ENCODE measurements around the gene FBXO9. TPM values are rescaled to one million over a fixed set of nuclear protein-coding genes. Genes with fewer than 3 reads are reported as not detected.

Gene FBXO9
- polyA plus RNA-seq, 2 of the 4 experiments (the other 2 are of a cell fraction): 32.1 to 67.6 TPM

DNA sequence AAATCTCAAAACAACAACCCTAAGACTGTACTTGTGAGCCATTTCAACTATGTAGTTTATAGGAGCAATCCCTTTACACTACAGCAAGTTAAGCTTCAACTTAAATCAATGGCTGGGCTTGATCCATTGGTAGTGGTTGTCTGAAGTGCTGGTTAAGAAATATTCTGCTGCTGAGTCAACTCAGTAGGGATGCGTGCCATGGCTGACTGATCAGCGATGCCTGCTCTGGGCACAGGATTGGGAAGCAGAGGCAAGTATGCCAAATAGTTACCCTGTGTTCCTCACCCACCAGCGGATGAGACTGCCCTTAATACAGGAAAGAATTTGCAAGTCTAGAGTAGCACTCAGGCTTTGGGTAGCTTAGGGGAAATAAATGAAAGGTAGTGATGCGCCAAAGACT, 41.9 kb downstream of the FBXO9 start:
- TF ChIP-seq REST (IDR thresholded peaks at IDR 0.05): no peak
- TF ChIP-seq, protein P1, sequence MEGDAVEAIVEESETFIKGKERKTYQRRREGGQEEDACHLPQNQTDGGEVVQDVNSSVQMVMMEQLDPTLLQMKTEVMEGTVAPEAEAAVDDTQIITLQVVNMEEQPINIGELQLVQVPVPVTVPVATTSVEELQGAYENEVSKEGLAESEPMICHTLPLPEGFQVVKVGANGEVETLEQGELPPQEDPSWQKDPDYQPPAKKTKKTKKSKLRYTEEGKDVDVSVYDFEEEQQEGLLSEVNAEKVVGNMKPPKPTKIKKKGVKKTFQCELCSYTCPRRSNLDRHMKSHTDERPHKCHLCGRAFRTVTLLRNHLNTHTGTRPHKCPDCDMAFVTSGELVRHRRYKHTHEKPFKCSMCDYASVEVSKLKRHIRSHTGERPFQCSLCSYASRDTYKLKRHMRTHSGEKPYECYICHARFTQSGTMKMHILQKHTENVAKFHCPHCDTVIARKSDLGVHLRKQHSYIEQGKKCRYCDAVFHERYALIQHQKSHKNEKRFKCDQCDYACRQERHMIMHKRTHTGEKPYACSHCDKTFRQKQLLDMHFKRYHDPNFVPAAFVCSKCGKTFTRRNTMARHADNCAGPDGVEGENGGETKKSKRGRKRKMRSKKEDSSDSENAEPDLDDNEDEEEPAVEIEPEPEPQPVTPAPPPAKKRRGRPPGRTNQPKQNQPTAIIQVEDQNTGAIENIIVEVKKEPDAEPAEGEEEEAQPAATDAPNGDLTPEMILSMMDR (IDR thresholded peaks at IDR 0.05): no peak
- no peak for TF ChIP-seq TFCP2L1 (CRISPR knock-in tag; IDR thresholded peaks at IDR 0.05)
- no peak for TF ChIP-seq ZC3H11A (IDR thresholded peaks at IDR 0.05)
- TF ChIP-seq, protein P2, sequence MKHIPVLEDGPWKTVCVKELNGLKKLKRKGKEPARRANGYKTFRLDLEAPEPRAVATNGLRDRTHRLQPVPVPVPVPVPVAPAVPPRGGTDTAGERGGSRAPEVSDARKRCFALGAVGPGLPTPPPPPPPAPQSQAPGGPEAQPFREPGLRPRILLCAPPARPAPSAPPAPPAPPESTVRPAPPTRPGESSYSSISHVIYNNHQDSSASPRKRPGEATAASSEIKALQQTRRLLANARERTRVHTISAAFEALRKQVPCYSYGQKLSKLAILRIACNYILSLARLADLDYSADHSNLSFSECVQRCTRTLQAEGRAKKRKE (CRISPR knock-in tag; IDR thresholded peaks at IDR 0.05; ENCODE audit: low read depth): no peak
- no peak for TF ChIP-seq PHF8 (IDR thresholded peaks at IDR 0.05; ENCODE audit: borderline replicate concordance, low read depth)
- TF ChIP-seq RAD21 (conservative IDR thresholded peaks at IDR 0.05 in 1 of 2, IDR thresholded peaks at IDR 0.05 in 1 of 2): no peak
- no peak for TF ChIP-seq CEBPB (IDR thresholded peaks at IDR 0.05)
- no peak for TF ChIP-seq TP53 (CRISPR knock-in tag; IDR thresholded peaks at IDR 0.05)
- TF ChIP-seq ZNF302 (CRISPR knock-in tag; IDR thresholded peaks at IDR 0.05): no peak
- TF ChIP-seq HOXB5 (CRISPR knock-in tag; IDR thresholded peaks at IDR 0.05): no peak
- TF ChIP-seq HDAC2 (IDR thresholded peaks at IDR 0.05): no peak
- no peak for TF ChIP-seq RARB (CRISPR knock-in tag; IDR thresholded peaks at IDR 0.05)
- TF ChIP-seq HOXB13 (CRISPR knock-in tag; IDR thresholded peaks at IDR 0.05; ENCODE audit: low read depth): no peak
- no peak for TF ChIP-seq JUNB (IDR thresholded peaks at IDR 0.05)
- TF ChIP-seq ZFP36 (IDR thresholded peaks at IDR 0.05; ENCODE audit: borderline replicate concordance, partially characterized antibody): no peak
- TF ChIP-seq HEYL (CRISPR knock-in tag; IDR thresholded peaks at IDR 0.05): no peak
- TF ChIP-seq GATA3 (IDR thresholded peaks at IDR 0.05; ENCODE audit: borderline replicate concordance): no peak
- no peak for TF ChIP-seq RFX5 (IDR thresholded peaks at IDR 0.05)
- FAIRE-seq (no peak), DNase-seq (ENCODE audit: low read depth in 1 of 2, low spot score in 1 of 2) (no peak), ATAC-seq (no peak)
- Histone ChIP-seq H3K4me1 (peaks cover under 1% of the 10 kb centered on the region; the same call in 1 of the 3 replicates), H3K4me3 (no peak overlapping the region), H3K27ac (no peak overlapping the region), H3K9me3 (no peaks in the 10 kb centered on the region), H3K4me2 (no peak overlapping the region)
- CTCF ChIA-PET: interaction anchor here (1.8 kb wide), 1 partner anchor 377 kb away, joined by 8 read pairs; no protein-coding TSS in a partner anchor
- POLR2A ChIA-PET: no interaction called here
- 71% methylated on average over 4 of the region's 4 CpGs for WGBS (ENCODE audit: missing lambda C conversion rate)

- DNase-seq (ENCODE audit: low read depth in 1 of 2, low spot score in 1 of 2): no peak
- ATAC-seq: no peak
- no peak for FAIRE-seq
- CTCF ChIA-PET: no interaction called here
- 77% methylated on average over 2 of the region's 2 CpGs for WGBS (ENCODE audit: missing lambda C conversion rate)
- no peaks in the 10 kb centered on the region for H3K9me3 ChIP-seq
- POLR2A ChIA-PET: no interaction called here
- H3K4me3 ChIP-seq: no peak overlapping the region
- peaks cover 8% of the 10 kb centered on the region; the same call in 1 of the 3 replicates for H3K4me1 ChIP-seq
- no peak for TF ChIP-seq SREBF2 (IDR thresholded peaks at IDR 0.05)
- H3K4me2 ChIP-seq: no peak overlapping the region
- H3K27ac ChIP-seq: no peak overlapping the region
Observed at GRCh38 chr6:53109612-53110011, 44.4 kb downstream of the FBXO9 start.
